ENCODE data around the gene NSD2.

Gene NSD2

GRCh38 chr4:1868293-1868692, 2.9 kb upstream of the NSD2 start:
- H3K9me3 ChIP-seq (ENCODE audit: insufficient read depth, low read depth, low read length), result no peaks in the 10 kb centered on the region
- no peak overlapping the region for H3K9ac ChIP-seq (ENCODE audit: low read depth, low read length)
- H3K4me1 ChIP-seq (ENCODE audit: insufficient read depth, low read length), result peaks cover 6% of the 10 kb centered on the region; the same call in 1 of the 2 replicates
- no peak overlapping the region for H3K27ac ChIP-seq (ENCODE audit: low read depth, low read length)
- no peak overlapping the region for H3K4me3 ChIP-seq (ENCODE audit: low read length)
- 82% methylated on average over 5 of the region's 5 CpGs for WGBS
- H3K27me3 ChIP-seq (ENCODE audit: insufficient read depth, low read length), result peaks cover 69% of the 10 kb centered on the region
- no peaks in the 10 kb centered on the region for H3K36me3 ChIP-seq (ENCODE audit: insufficient read depth, low read length)

DNA sequence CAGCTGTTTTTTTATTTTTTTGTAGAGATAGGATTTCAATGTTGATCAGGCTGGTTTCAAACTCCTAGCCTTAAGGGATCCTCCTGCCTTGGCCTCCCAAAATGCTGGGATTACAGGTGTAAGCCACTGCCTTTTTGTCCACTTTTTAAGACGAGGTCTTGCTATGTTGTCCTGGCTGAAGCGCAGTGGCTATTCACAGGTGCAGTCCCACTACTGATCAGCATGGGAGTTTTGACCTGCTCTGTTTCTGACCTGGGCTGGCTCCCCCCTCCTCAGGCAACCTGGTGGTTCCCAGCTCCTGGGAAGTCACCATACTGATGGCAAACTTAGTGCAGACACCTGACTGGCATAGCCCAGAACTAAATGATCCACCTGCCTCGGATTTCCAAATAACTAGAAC, 2.3 kb upstream of the NSD2 start:
- Histone ChIP-seq H3K4me3 (ENCODE audit: low read length) (no peak overlapping the region), H3K36me3 (ENCODE audit: insufficient read depth, low read length) (no peaks in the 10 kb centered on the region), H3K27ac (ENCODE audit: low read depth, low read length) (no peak overlapping the region), H3K9ac (ENCODE audit: low read depth, low read length) (no peak overlapping the region), H3K27me3 (ENCODE audit: insufficient read depth, low read length) (peaks cover 63% of the 10 kb centered on the region), H3K9me3 (ENCODE audit: insufficient read depth, low read depth, low read length) (no peaks in the 10 kb centered on the region), H3K4me1 (ENCODE audit: insufficient read depth, low read length) (peaks cover 6% of the 10 kb centered on the region; the same call in 1 of the 2 replicates)
- 90% methylated on average over 3 of the region's 3 CpGs for WGBS

- Histone ChIP-seq H3K9ac (ENCODE audit: low read depth, low read length) (peak overlapping the region; percentile 85), H3K9me3 (ENCODE audit: insufficient read depth, low read depth, low read length) (no peaks in the 10 kb centered on the region), H3K4me3 (ENCODE audit: low read length) (peak overlapping the region; percentile 66), H3K4me1 (ENCODE audit: insufficient read depth, low read length) (peaks cover 6% of the 10 kb centered on the region; the same call in 1 of the 2 replicates), H3K36me3 (ENCODE audit: insufficient read depth, low read length) (no peaks in the 10 kb centered on the region), H3K27me3 (ENCODE audit: insufficient read depth, low read length) (peaks cover 54% of the 10 kb centered on the region), H3K27ac (ENCODE audit: low read depth, low read length) (peak overlapping the region; percentile 91; the same call in 1 of the 2 replicates)
- WGBS, result 40% methylated on average over 19 of the region's 19 CpGs
These were observed 1.5 kb upstream of the NSD2 start for GRCh38 chr4:1869530-1870327.

GRCh38 chr4:1870328-1870577, 940 bp upstream of the NSD2 start:
- H3K36me3 ChIP-seq (ENCODE audit: insufficient read depth, low read length), result no peaks in the 10 kb centered on the region
- H3K4me3 ChIP-seq (ENCODE audit: low read length), result peak overlapping the region; percentile 66
- under 1% methylated on average over 22 of the region's 22 CpGs for WGBS

DNA sequence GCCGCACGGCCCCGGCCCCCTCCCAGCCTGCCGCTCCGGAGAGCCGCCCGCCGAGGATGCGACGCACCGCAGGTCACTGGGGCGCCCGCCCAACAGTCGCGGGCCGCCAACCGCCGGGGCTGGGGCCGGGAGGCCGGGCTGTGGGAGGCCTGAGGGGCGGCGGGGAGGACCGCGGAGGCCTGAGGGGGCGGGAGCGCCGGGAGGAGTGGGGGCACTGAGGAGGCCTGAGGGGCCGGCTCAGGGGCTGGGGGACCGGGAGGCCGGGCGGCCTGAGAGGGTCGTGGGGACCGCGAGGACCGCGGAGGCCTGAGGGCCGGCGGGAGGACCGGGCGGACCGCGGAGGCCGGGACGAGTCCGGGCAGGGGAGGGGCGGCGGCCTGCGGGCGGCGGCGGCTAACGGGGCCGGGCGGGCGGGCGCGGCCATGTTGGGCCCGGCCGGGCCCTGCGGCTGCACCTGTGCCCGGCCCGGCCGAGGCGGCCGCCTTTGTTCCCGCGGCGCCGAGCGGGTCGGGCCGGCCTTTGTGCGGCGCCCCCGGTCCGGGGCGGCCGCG, 353 bp downstream of the NSD2 start:
- peaks cover 6% of the 10 kb centered on the region; the same call in 1 of the 2 replicates for H3K4me1 ChIP-seq (ENCODE audit: insufficient read depth, low read length)
- no peaks in the 10 kb centered on the region for H3K36me3 ChIP-seq (ENCODE audit: insufficient read depth, low read length)
- H3K9ac ChIP-seq (ENCODE audit: low read depth, low read length), result peak overlapping the region; percentile 78
- WGBS, result under 1% methylated on average over 79 of the region's 79 CpGs
- H3K9me3 ChIP-seq (ENCODE audit: insufficient read depth, low read depth, low read length), result no peaks in the 10 kb centered on the region
- peak overlapping the region; percentile 87; the same call in 1 of the 2 replicates for H3K27ac ChIP-seq (ENCODE audit: low read depth, low read length)
- H3K4me3 ChIP-seq (ENCODE audit: low read length), result peak overlapping the region; percentile 75
- H3K27me3 ChIP-seq (ENCODE audit: insufficient read depth, low read length), result peaks cover 36% of the 10 kb centered on the region

More at GRCh38 chr4:1870328-1870577, 940 bp upstream of the NSD2 start:
- peaks cover 49% of the 10 kb centered on the region for H3K27me3 ChIP-seq (ENCODE audit: insufficient read depth, low read length)
- H3K4me1 ChIP-seq (ENCODE audit: insufficient read depth, low read length), result peaks cover 6% of the 10 kb centered on the region; the same call in 1 of the 2 replicates
- H3K27ac ChIP-seq (ENCODE audit: low read depth, low read length), result peak overlapping the region; percentile 91
- H3K9me3 ChIP-seq (ENCODE audit: insufficient read depth, low read depth, low read length), result no peaks in the 10 kb centered on the region
- peak overlapping the region; percentile 85 for H3K9ac ChIP-seq (ENCODE audit: low read depth, low read length)

DNA sequence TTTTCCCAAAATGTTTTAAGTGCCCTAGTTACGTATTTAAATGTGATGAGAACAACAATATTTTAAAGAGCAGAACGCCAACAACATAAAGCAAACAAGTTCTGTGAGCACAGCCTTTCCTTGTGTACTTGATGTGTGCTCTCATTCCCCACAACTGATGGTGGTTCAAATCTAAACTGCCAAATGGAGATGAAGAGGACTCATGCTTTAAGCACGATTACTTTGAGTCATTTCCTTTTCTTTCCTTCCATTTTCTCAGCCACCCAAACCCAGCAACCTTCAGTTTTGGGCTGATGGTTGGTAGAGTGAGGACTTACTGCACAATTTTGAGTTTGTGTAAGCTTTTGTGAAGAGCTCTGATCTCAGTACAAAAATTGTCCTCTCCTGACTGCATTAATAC, 1.7 kb downstream of the NSD2 start:
- Histone ChIP-seq H3K27ac (ENCODE audit: low read depth, low read length) (no peak overlapping the region), H3K4me3 (ENCODE audit: low read length) (peak overlapping the region; percentile 75), H3K27me3 (ENCODE audit: insufficient read depth, low read length) (peaks cover 23% of the 10 kb centered on the region), H3K36me3 (ENCODE audit: insufficient read depth, low read length) (no peaks in the 10 kb centered on the region), H3K9ac (ENCODE audit: low read depth, low read length) (peak overlapping the region; percentile 78; the same call in 1 of the 2 replicates), H3K9me3 (ENCODE audit: insufficient read depth, low read depth, low read length) (no peaks in the 10 kb centered on the region), H3K4me1 (ENCODE audit: insufficient read depth, low read length) (peaks cover 6% of the 10 kb centered on the region; the same call in 1 of the 2 replicates)
- 80% methylated on average over 2 of the region's 3 CpGs for WGBS

GRCh38 chr4:1873291-1873690, 2.1 kb downstream of the NSD2 start:
- WGBS, result 90% methylated on average over 4 of the region's 4 CpGs
- H3K4me1 ChIP-seq (ENCODE audit: insufficient read depth, low read length), result peaks cover 6% of the 10 kb centered on the region; the same call in 1 of the 2 replicates
- H3K27me3 ChIP-seq (ENCODE audit: insufficient read depth, low read length), result peaks cover 19% of the 10 kb centered on the region
- no peak overlapping the region for H3K9ac ChIP-seq (ENCODE audit: low read depth, low read length)
- H3K4me3 ChIP-seq (ENCODE audit: low read length), result peak overlapping the region; percentile 75; the same call in 1 of the 2 replicates
- no peaks in the 10 kb centered on the region for H3K36me3 ChIP-seq (ENCODE audit: insufficient read depth, low read length)
- no peaks in the 10 kb centered on the region for H3K9me3 ChIP-seq (ENCODE audit: insufficient read depth, low read depth, low read length)
- H3K27ac ChIP-seq (ENCODE audit: low read depth, low read length), result no peak overlapping the region

DNA sequence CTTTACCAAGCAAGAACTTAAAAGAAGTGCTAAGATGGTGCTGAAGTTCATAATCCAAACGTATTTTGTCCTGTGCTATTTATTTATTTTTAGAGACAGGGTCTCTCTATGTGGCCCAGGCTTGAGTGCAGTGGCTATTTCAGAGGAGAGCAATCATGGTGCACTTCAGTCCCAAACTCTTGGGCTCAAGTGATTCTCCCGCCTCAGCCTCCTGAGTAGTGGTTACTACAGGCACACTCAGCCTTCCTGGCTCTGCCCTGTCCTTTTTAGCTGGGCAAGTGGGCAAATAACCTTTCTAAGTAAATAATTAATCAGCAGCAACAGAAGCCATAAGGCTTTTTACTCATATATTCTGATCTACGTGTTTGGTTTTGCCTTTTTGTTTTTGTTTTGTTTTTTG, 2.6 kb downstream of the NSD2 start:
- Histone ChIP-seq H3K9me3 (ENCODE audit: insufficient read depth, low read depth, low read length) (no peaks in the 10 kb centered on the region), H3K36me3 (ENCODE audit: insufficient read depth, low read length) (no peaks in the 10 kb centered on the region), H3K27ac (ENCODE audit: low read depth, low read length) (no peak overlapping the region), H3K9ac (ENCODE audit: low read depth, low read length) (no peak overlapping the region), H3K4me3 (ENCODE audit: low read length) (no peak overlapping the region), H3K27me3 (ENCODE audit: insufficient read depth, low read length) (peaks cover 14% of the 10 kb centered on the region), H3K4me1 (ENCODE audit: insufficient read depth, low read length) (peaks cover 6% of the 10 kb centered on the region; the same call in 1 of the 2 replicates)
- 84% methylated on average over 3 of the region's 3 CpGs for WGBS

DNA sequence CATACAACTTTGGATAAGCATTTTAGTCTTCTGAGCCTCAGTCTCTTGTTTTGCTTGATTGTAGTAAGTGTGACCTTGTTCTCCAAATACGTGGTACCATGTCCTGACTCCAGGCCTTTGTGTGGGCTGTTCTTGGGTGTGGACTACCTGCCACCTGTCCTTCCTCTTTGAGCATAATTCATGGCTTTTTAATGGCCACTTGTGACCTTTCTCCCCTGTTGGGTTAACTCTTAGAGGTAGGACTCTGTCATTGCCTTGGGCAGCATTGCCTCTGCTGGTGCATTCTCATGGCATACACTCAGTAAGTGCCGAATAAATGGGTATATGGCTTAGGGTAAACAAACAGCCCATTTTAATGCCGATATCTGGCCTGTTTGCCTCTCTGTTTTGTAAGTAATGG, 3.0 kb downstream of the NSD2 start:
- Histone ChIP-seq H3K9me3 (ENCODE audit: insufficient read depth, low read depth, low read length) (no peaks in the 10 kb centered on the region), H3K27me3 (ENCODE audit: insufficient read depth, low read length) (peaks cover 10% of the 10 kb centered on the region), H3K4me1 (ENCODE audit: insufficient read depth, low read length) (peaks cover 6% of the 10 kb centered on the region; the same call in 1 of the 2 replicates), H3K36me3 (ENCODE audit: insufficient read depth, low read length) (no peaks in the 10 kb centered on the region), H3K9ac (ENCODE audit: low read depth, low read length) (no peak overlapping the region), H3K4me3 (ENCODE audit: low read length) (no peak overlapping the region), H3K27ac (ENCODE audit: low read depth, low read length) (no peak overlapping the region)
- 77% methylated on average over 3 of the region's 3 CpGs for WGBS

DNA sequence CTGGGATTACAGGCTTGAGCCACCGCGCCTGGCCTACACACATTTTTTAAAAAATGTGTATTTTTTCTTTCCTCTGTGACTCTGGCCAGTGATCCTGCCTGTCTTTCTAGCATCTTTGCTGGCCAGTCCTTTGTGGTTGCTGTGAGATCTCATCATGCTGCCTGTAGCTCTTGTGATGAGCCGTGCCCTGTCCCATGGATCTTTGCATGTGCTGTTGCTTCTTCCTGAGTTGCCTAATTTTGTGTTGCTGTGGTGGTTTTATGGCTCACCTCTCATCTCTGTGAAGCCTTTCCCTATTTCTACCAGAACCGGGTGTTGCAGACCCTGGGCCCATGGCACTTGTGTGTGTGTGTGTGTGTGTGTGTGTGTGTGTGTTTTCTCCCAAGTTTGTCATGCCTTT, 8.3 kb downstream of the NSD2 start:
- WGBS, result 97% methylated on average over 4 of the region's 4 CpGs
- H3K4me1 ChIP-seq (ENCODE audit: insufficient read depth, low read length), result 0 out of 2 replicates have a peak, but pooled peaks cover 3% of the 10 kb centered on the region
- H3K36me3 ChIP-seq (ENCODE audit: insufficient read depth, low read length), result no peaks in the 10 kb centered on the region
- no peak overlapping the region for H3K27ac ChIP-seq (ENCODE audit: low read depth, low read length)
- H3K9ac ChIP-seq (ENCODE audit: low read depth, low read length), result no peak overlapping the region
- H3K4me3 ChIP-seq (ENCODE audit: low read length), result no peak overlapping the region
- H3K27me3 ChIP-seq (ENCODE audit: insufficient read depth, low read length), result no peaks in the 10 kb centered on the region
- no peaks in the 10 kb centered on the region for H3K9me3 ChIP-seq (ENCODE audit: insufficient read depth, low read depth, low read length)

DNA sequence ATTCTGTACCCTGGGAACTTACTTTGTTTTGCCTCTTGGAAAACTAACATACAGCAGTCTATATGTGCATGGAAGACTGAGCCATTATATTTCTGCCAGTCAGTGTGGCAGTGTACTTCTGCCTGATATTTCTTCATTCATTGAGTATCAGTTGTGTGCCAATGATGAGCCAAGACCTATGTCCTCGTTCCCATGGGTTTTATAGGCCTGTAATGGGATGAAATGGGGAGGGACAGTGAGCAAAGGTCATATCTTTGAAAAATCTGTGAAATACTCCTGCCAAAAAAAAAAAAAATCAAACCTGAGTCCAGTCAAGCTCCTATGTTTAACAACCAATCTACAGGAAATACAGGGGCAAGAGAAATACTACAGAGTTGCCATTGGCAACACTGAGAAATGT, 9.1 kb downstream of the NSD2 start:
- Histone ChIP-seq H3K4me1 (ENCODE audit: insufficient read depth, low read length) (0 out of 2 replicates have a peak, but pooled peaks cover 3% of the 10 kb centered on the region), H3K27ac (ENCODE audit: low read depth, low read length) (no peak overlapping the region)
- 100% methylated on average over 1 of the region's 1 CpG for WGBS

More for the DNA sequence above, 9.1 kb downstream of the NSD2 start:
- Histone ChIP-seq H3K4me3 (ENCODE audit: low read length) (no peak overlapping the region), H3K36me3 (ENCODE audit: insufficient read depth, low read length) (no peaks in the 10 kb centered on the region), H3K27me3 (ENCODE audit: insufficient read depth, low read length) (no peaks in the 10 kb centered on the region), H3K9me3 (ENCODE audit: insufficient read depth, low read depth, low read length) (no peaks in the 10 kb centered on the region), H3K9ac (ENCODE audit: low read depth, low read length) (no peak overlapping the region)
